ENCODE data around the gene AKAP12.
"Not testable (repeated sequence)": the region's sequence is repeated elsewhere in the genome, so short reads cannot be mapped to it uniquely, and the experiment has no call there.

Gene AKAP12

GRCh38 chr6:151340219-151340978 is 100.6 kb downstream of the AKAP12 start:
- TF ChIP-seq CTCF (IDR thresholded peaks at IDR 0.05; ENCODE audit: insufficient read depth, missing control alignments), result no peak
- no peak for FAIRE-seq
- DNase-seq (ENCODE audit: insufficient read length, low spot score), result no peak

GRCh38 chr6:151341476-151342195 is 101.9 kb downstream of the AKAP12 start:
- DNase-seq (ENCODE audit: insufficient read length, low spot score) (no peak), FAIRE-seq (no peak)
- no peak for TF ChIP-seq CTCF (IDR thresholded peaks at IDR 0.05; ENCODE audit: insufficient read depth, missing control alignments)

GRCh38 chr6:151342750-151343149 is 103.0 kb downstream of the AKAP12 start:
- FAIRE-seq, result not testable (repeated sequence)

GRCh38 chr6:151349651-151350270 is 110.0 kb downstream of the AKAP12 start:
- no peak for TF ChIP-seq CTCF (IDR thresholded peaks at IDR 0.05; ENCODE audit: insufficient read depth, missing control alignments)
- DNase-seq (ENCODE audit: insufficient read length, low spot score) (no peak), FAIRE-seq (no peak)

More at GRCh38 chr6:151342750-151343149, 103.0 kb downstream of the AKAP12 start:
- not testable (repeated sequence) for DNase-seq (ENCODE audit: insufficient read length, low spot score)

- TF ChIP-seq CTCF (IDR thresholded peaks at IDR 0.05; ENCODE audit: insufficient read depth, missing control alignments), result no peak
- no peak for FAIRE-seq
- DNase-seq (ENCODE audit: insufficient read length, low spot score), result no peak
These were observed 110.8 kb downstream of the AKAP12 start for GRCh38 chr6:151350442-151351145.

- FAIRE-seq, result no peak
- no peak for DNase-seq (ENCODE audit: insufficient read length, low spot score)
- no peak for TF ChIP-seq CTCF (IDR thresholded peaks at IDR 0.05; ENCODE audit: insufficient read depth, missing control alignments)
These were observed 111.5 kb downstream of the AKAP12 start for GRCh38 chr6:151351146-151351700.

- TF ChIP-seq CTCF (IDR thresholded peaks at IDR 0.05; ENCODE audit: insufficient read depth, missing control alignments), result no peak
- FAIRE-seq, result no peak
- no peak for DNase-seq (ENCODE audit: insufficient read length, low spot score)
These were observed 112.0 kb downstream of the AKAP12 start for GRCh38 chr6:151351731-151352130.

Measured in D721Med (cell line).